Measurements from ENCODE around the gene RAPGEF3.

Gene RAPGEF3

GRCh38 chr12:47755655-47756562 lies 2.8 kb downstream of the RAPGEF3 start:
- FAIRE-seq = no peak

DNA sequence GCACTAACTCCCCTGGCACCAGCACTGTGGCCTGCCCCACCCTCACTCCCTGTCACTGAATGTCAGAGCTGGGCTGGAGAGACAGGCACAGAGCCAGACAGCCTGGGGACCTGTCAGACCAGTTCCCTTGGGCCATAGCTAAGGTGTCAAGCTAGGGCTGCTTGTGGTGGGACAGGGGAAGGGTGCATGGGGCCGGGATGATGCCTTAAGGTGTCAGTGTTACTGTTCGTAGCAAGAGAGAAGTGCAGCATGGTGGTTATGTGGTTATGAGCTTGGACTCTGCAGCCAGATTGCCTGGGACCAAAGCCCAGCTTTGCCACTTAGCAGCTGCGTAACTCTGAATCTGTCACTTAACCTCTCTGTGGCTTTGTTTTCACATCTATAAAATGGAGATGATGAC lies 3.8 kb downstream of the RAPGEF3 start:
- no peak for FAIRE-seq

DNA sequence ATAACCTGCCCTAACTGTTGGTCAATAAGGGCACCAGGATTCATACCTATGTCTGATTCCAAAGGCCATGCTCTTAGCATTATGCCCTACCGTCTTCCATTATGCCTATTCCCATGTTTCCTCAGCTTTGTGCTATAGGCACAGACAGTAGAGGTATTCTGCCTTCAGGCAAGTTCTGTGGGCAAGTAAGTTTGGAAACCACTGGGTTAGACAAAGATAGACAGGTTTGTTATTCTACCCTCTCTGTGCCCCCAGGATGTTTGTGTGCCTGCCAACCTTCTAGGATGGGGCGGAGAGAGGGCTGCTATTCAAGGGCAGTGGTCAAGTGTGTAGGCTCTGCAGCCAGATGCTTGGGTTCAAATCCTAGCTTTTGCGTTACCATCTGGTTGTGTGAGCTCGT lies 4.6 kb downstream of the RAPGEF3 start:
- no peak for FAIRE-seq

- no peak for FAIRE-seq
Measured at GRCh38 chr12:47753021-47754001, 5.4 kb downstream of the RAPGEF3 start.

DNA sequence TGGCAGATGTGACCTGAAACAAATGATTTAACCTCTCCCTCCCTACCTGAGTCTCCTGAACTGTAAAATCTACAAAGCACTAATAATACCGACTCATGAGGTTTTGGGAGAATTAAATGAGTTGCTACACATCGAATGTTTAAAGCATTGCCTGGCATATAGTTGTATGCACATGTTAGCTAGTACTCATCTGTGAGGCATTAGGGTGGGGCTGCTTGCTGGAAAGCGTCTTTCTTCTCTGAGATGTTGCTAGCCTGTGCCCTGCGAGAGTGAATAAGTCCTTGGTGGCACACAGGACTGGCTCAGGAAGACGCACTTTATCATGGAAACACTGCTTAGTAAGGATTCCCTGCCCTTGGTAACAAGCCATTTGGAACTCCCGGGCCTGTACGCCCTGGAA lies 6.1 kb downstream of the RAPGEF3 start:
- FAIRE-seq = no peak

DNA sequence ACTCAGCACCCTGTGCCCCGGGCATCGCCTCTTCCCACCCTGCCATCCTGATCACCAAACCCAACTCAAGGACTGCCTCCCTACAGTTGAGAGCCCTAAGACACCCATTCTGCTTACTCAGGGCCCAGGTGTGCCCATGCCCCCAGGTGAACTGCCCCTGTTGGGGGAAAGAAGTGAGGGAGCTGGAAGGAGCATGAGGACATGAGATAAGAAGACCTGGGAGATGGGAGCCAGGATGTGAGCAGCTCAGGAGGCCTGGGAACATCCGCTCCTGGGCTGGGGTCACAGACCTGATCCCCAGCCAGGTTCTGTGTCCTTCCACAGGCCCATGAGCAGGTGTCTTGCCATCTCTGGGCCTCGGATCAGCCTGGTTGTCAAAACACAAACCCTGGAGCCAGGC lies 6.6 kb downstream of the RAPGEF3 start:
- no peak for FAIRE-seq

- FAIRE-seq = no peak
Measured at GRCh38 chr12:47751561-47751960, 7.1 kb downstream of the RAPGEF3 start.

GRCh38 chr12:47750916-47751470 lies 7.7 kb downstream of the RAPGEF3 start:
- FAIRE-seq = no peak

- no peak for FAIRE-seq
Measured at GRCh38 chr12:47750229-47750798, 8.4 kb downstream of the RAPGEF3 start.

DNA sequence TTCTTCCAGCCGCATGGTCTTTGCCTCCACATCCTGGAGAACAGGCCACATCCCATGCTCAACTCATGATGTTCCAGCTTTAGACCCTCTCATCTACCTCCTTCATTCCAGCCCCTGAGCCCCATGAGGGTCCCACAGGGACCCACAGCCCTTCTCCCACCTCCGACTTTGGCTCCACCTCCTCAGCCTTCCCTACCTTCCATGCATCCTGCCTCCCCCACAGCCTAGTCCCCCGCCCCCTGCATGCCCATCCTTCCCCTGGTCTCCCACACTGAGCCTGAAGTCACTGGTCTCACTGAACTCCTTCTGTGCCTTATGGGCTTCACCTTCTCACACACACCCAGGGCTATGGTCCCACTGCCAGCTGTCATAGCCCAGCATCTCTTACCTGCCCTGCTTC lies 9.8 kb downstream of the RAPGEF3 start:
- FAIRE-seq = no peak

- no peak for FAIRE-seq
Measured at GRCh38 chr12:47748507-47748828, 10.2 kb downstream of the RAPGEF3 start.

DNA sequence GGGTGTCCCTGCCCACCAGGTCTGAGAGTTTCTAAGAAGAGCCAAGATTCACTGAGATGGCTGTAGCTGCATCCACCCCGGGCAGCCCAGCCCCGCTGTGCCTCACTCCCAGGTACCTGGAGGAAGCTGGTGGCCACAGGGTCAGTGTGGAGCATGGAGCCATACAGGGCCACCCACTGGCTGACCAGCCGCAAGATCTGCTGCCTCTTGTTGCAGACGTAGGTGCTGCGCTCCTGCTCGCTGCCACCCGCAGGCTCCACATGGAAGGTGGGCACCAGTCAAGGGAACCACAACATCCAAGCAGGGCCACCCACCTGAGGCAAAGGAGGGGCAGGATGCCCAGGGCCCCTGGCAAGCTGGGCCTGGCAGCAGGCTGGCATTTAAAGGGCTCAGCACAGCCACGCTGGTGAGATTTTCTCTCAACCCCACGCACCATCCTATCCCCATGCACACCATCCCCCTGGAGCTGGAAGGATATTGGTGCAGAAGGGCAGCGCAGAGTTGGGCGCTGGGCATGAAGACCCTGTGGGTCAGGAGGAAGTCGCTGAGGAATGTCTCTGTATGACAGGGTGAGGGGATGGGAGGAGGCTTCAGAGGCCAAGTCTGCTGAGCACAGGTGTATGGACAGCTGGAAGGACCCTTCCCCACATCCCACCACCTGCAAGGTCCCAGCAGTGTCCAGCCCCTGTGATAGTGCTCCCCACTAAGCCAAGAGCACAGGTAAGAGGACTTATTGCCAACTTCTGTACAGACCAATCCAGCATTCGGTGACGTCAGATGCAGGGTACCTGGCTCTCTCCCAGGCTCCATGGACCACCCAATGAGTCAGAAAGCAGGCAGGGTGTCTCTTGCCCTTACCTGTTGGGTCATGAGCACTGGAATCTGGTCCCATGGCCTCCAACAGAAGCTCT lies 10.8 kb downstream of the RAPGEF3 start:
- no peak for FAIRE-seq

- FAIRE-seq = no peak
Measured at GRCh38 chr12:47747126-47747525, 11.6 kb downstream of the RAPGEF3 start.

- FAIRE-seq = no peak
Measured at GRCh38 chr12:47746523-47746922, 12.2 kb downstream of the RAPGEF3 start.

DNA sequence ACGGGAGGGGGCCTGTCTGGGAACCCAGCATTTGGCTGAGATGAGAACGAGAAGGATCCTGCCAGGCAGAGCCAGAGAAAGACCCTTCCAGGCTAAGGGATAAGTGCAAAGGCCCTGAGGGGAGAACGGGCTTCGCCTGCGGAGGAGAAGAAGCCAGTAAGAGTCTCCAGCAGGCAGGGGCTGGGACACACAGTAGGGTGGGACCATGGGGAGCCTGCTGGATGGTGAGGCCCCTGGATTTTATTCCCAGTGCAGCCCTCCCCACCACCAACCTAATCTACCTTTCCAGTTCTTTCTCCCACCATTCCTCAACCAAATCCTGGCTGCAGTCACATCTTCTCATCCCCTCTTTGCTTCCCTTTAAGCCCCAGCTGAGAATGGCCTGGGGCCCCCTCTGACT lies 12.6 kb downstream of the RAPGEF3 start:
- FAIRE-seq = no peak

DNA sequence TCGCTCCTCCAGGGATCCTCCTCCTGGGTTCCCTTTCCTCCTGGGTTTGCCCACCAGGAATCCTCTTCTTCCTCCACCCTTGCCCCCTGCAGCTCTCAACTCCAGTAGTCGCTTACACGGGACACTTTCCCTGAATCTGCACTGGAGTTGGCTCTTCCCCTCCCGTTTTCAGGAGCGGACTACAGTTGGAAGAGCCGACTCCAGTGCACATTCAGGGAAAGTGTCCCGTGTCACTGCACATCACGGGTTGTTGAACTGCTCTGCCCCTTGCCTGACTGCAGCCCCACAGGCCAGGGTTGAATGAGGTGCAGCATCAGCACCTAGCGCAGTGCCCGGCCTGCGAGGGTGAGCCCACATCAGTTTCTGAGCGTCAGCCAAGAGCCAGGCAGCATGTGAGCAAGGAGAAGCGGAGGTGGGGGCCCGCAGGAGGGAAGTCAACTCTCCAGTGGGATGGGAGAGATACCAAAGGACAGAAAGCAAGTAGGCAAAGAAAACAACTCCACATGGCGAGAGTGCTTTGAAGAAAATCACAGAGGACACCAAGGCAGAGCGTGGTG lies 13.1 kb downstream of the RAPGEF3 start:
- no peak for FAIRE-seq

- FAIRE-seq = no peak
Measured at GRCh38 chr12:47744778-47745436, 13.8 kb downstream of the RAPGEF3 start.

DNA sequence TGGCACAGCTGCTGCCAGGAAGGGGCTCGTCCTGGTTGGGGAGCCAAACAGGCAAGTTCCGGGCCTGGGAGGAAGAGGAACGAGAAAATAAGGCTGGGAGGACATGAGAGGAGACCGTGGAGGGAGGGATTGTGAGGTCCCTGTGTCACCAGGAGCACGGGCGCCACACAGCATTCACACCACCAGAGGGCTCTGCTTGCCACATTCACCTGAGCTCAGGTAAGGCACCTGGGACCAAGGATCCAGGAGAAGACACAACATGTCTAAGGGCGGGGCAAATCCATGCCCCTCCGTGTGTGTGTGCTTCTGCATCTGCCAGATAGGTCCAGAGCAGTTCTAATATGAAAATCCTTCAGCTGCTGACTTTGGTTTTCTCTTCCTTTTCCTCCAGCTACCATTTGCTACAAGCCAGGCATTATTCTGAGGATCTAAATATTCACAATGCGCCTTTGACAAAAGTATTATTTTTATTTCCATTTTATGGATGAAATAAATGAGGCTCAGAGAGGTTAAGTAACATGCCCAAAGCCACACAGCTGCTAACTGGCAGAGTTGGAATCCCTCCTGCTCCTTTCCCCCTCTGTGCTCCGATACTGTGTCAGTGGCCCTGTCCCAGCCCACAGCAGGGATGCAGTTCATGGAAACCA lies 14.6 kb downstream of the RAPGEF3 start:
- no peak for FAIRE-seq

- no peak for FAIRE-seq
Measured at GRCh38 chr12:47743311-47743860, 15.3 kb downstream of the RAPGEF3 start.

- FAIRE-seq = no peak
Measured at GRCh38 chr12:47742253-47742825, 16.3 kb downstream of the RAPGEF3 start.
